Right ventricle myocardium superior (tissue), 1 donor: Measurements from ENCODE around the gene HRH4. TPM values are rescaled to one million over a fixed set of nuclear protein-coding genes. Genes with fewer than 3 reads are reported as not detected.

ENCODE experiments used
- ATAC-seq: fragments of 200-7000 bp; cut with Tn5 transposase; one replicate; pipeline ENCODE4 v1.9.1; 2020; ENCODE audit warnings: mild to moderate bottlenecking; ENCODE audit not compliant: poor library complexity
- DNase-seq: peaks from one replicate; pipeline ENCODE4 v3.0.0-alpha.2; 2020
- intact Hi-C: fragments of 100-400 bp; cut with DNase I; formaldehyde crosslinking; loops from one replicate; pipeline ENCODE4 v1.11.2; 2022
- long read RNA-seq: library from polyadenylated mRNA; unstranded; transcript quantifications from one replicate; pipeline ENCODE4 v2.0.0, GENCODE V29; 2021
- total RNA-seq: library from RNA; stranded (reverse); fragmentation: NEBNext Ultra II Directional; extraction: Animal tissue kit (Norgen Biotek cat#: 25700); gene quantifications from one replicate; pipeline ENCODE4 v1.2.1, GENCODE V29; 2021
- donor health status: DM: no; HTN: yes; CAD: no; lungs with severe emphysema.

The HRH4 gene, protein sequence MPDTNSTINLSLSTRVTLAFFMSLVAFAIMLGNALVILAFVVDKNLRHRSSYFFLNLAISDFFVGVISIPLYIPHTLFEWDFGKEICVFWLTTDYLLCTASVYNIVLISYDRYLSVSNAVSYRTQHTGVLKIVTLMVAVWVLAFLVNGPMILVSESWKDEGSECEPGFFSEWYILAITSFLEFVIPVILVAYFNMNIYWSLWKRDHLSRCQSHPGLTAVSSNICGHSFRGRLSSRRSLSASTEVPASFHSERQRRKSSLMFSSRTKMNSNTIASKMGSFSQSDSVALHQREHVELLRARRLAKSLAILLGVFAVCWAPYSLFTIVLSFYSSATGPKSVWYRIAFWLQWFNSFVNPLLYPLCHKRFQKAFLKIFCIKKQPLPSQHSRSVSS
- not detected for total RNA-seq
- long read RNA-seq: 0 reads

DNA sequence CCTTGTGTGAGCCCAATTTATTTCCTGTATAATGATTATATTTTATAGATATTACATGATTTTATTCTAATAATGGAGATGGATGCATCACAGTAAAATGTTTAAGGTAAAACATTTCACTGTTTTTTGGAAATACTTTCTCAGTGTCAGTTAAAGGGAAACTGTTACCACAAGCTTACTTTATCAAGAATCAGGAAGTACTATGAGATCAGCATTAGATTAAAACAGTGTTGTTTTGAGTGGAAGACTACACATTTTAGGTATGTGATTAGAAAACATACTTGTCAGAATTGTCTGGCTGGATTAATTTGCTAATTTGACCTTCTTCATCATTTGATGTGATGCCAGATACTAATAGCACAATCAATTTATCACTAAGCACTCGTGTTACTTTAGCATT, at the start of gene HRH4:
HRH4 (plus strand) TSS at position 250 of the 400 bp plus-strand sequence; CDS start at position 342, 92 bp downstream.
- DNase-seq (no peak), ATAC-seq (no peak)
- intact Hi-C loops: no loop called here

DNA sequence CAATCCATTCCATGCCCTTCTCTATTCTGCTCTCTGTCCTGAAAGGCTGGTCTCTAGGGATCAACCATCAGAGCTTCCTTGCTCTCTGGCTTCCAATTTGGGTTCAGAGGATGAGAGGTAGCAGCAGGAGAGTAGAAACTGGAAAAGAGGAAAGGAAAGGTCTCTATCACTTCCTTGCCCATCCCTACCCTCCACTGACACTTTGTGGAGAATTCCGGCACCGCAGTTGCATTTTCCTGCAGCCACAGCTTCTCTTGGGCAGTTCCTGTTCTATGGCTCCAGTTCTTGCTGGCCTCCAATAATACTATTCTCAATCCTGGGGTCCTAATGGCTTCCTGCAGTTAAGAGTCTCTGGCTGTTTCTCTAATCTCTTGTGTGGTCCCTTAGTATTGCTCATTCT, 47.3 kb upstream of the HRH4 start:
- ATAC-seq (no peak), DNase-seq (no peak)
- intact Hi-C loops: no loop called here

DNA sequence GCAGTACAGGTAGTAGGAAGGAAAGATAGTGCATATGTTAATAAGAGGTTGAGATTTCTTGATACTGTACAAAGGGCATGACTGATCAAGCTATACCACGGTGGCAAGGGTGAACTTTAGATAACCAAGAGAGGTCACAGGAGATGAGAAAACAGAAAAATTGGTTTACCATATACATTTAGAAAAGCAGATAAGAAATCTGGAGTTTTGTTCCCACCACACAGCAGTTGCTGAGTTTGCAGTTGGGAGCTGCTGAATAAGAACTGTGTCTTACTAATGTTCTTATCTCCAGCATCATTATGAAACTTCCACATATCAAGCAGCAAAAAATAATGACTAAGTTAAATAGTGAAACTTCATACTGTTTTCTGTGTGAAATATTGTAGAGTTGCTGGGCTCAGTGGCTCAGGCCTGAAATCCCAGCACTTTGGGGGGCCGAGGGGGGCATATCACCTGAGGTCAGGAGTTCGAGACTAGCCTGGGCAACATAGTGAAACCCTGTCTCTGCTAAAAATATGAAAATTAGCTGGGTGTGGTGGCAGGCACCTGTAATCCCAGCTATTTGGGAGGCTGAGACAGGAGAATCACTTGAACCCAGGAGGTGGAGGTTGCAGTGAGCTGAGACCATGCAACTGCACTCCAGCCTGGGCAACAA, 46.0 kb upstream of the HRH4 start:
- ATAC-seq (no peak), DNase-seq (no peak)
- intact Hi-C loops: no loop called here

DNA sequence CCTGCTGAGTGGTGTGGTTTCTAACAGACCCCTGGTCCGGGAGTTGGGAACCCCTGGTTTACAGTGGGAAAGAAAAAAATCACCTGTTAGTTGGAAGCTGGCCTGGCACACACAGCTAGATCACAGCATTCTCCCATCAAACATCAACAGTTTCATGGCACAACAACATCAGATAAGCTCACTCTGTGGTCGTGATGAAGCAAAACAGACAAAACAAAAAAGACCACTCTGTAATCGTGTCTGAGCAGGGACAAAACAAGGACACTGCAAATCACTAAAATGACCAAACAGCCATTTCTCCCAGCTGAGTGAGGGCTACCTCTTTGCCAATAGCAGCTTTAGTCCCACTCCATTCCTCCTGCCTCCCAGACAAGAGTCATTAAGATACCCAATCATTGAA, 43.0 kb upstream of the HRH4 start:
- no peak for ATAC-seq

DNA sequence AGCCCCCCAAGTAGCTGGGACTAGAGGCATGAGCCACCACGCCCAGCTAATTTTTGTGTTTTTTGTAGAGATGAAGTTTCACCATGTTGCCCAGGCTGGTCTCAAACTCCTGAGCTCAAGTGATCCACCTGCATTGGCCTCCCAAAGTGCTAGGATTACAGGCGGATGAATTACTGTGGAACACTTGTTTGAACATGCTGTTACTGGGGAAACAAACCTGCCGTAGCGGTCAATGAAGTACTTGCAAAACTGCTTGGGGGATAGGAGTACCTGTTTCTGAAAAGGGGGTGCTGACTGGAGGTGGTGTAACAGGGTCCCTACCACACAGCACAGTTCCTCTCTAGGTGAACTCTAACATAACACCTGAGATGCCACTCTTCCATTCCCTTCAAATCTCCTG, 39.9 kb upstream of the HRH4 start:
- DNase-seq (no peak), ATAC-seq (no peak)
- intact Hi-C loops: no loop called here

More for the DNA sequence above, 43.0 kb upstream of the HRH4 start:
- DNase-seq: no peak
- intact Hi-C loops: no loop called here

DNA sequence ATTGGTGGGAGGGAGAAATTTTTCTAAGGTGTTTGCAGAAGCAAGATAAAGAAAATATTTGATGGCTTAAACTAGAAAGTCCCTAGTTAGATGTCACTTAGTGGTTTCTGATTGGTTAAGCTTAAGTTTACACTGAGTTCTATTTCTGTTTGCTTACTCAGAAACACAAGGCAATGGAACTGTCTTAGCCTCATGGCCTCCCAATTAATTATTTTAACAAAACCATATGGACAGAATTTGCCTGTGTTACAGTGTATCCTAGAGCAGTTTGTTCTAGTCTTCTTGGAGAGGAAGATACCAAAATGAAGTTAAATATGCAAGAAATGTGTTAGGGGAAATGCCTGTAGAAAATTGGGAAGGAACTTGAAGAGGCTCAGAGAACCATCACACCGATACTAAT, 38.6 kb upstream of the HRH4 start:
- intact Hi-C loops: no loop called here
- DNase-seq (no peak), ATAC-seq (no peak)

DNA sequence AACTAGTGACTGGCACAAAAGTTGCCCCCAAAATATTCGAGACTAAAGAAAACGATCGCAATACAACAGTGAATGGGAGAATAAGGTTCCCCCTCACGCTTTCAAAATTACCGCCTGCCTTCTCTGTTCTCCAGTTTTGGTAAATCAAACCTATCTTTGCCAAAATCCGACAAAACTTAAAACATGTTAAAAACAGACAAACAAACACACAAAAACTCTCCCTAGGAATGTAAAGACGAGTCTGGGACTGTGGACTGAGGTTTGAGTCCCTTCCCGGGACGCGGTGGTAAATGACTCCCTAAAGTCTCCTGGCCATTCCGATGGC, 34.4 kb upstream of the HRH4 start:
- intact Hi-C loops: no loop called here
- ATAC-seq (no peak), DNase-seq (no peak)

DNA sequence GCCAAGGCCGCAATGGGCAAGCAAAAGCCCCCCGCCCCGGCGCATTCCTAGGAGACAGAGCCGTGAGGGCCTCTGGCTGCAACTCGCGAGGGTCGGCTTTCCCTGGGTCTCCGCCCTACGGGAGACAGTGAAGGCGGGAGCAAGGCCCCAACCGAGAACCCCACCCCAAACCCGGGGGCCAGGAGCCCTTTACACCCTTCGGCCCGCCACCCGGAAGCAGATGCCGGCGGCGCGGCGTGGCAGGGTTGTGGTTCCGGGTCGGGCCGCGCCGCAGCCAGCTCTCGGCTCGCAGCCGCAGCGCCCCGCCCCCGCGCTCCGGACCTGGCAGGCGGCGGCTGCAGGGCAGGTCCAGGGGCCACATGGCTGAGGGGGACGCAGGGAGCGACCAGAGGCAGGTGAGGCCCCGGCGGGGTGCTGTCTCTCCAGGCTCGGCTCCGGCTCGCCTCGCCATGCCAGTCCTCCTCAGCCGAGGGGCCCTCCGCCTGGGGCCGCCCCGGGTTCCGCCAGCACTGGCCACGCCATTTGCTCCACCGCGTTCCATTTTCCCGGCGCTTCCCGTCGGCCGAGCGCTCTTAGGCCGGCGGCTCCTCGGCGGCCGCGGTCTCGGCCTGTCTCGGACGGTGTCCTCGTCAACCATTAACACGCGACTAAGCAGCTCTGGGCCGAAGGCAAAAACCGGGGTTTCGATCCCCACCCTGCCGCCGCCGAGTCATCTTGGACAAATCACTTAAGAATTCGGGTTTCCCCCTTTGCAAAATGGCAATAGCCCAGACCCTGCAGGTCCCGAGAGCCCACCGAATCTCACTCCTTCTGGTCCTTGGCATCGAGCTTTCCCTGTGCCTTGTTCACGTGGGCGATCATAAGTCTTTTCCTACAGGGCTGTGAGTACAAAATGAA, 33.8 kb upstream of the HRH4 start, which contains the start of gene IMPACT:
IMPACT (plus strand) TSS at position 273 of the 897 bp plus-strand sequence; CDS start at position 360, 87 bp downstream.
- intact Hi-C loops: no loop called here
- ATAC-seq: peak; percentile 100
- DNase-seq: peak; percentile 91

DNA sequence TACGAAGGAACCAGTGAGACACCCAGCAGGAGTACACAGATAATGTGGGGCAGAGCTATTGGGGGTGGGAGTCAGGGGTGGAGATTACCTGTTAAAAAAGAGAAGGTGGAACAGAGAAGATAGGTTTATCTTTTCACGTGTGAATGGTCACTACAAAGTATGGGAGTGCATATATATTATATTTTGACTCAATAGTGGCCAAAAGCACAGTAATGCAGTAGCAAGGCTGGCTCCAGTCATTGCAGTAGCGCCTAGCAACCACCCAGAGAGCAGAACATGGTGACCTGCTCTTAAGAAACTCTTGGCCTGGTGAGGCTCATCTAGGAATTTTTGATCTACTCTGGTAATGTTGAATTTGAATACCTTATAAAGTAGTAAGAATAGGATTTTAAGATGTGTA, 33.0 kb upstream of the HRH4 start:
- DNase-seq (no peak), ATAC-seq (no peak)
- intact Hi-C loops: no loop called here

DNA sequence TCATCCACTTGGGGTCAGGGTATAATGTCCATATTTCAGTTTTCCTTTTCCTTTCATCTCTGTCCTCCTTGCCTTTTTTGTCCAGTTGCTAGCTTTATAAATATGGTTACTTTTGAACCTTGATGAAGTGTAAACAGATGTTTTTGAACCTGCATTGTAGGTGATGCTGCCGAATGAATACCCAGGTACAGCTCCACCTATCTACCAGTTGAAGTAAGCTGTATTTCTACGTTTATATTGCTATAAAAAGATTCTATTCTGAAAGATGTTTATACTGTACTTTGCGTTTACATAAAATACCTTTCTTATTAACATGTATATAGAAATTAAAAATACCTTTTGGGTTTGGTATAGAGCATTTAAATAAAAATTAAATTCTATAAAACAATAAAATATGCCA, 31.7 kb upstream of the HRH4 start:
- DNase-seq: no peak
- ATAC-seq: no peak
- intact Hi-C loops: no loop called here

DNA sequence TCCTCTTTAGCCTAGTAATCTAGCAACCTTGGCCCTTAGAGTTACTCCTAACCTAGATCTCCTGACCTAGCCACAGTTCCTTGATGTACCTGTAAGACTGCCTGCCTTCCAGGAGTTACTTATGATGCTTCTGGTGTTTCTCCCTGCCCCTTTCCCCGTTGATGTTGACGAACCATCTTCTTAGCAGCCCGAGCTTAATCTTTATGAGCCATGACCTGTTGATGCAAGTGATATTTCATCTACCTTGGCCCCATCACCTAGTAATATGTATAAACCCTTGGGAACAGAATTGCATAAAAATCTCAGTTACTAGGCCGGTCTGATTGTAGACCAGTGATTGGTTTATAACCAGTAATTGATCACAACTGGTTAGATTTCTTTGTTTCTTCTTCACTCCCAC, 31.2 kb upstream of the HRH4 start:
- intact Hi-C loops: no loop called here
- ATAC-seq (no peak), DNase-seq (no peak)

DNA sequence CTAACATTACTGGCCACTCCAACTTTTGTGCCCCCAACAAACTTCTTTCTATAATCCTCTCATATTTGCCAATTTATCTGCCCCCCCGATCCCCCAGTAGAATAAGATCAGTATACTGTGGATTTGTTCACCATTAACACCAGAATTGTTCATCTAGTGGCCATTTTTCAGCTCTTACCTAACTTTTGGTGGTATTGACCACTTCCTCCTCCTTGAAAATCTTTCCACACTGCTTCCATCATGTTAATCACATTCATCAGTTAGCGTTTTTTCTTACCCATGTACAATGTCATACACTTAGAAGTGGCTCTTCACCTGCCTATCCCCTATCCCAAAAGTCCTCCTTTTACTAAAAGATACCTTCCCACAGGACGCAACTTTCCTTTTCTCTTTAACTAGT, 27.8 kb upstream of the HRH4 start:
- DNase-seq: no peak
- intact Hi-C loops: no loop called here
- ATAC-seq: no peak

DNA sequence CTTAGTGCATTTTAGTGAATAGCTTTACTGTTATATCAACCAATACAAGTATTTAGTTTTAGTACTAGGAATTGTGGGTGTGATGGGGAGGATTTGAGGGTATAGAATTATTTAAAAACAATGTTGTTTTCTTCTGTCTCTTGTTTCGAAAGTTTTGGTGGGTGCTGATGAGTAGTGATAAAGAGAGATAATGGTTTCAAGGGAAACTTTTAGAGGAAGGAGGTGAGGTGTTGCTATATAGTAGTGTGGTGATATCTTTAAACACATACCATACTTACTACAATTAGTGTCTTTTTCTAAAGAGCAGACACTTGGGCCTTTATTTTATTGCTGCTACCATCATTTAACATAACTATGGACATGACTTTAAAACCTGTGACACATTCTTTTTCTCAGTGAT, 23.5 kb upstream of the HRH4 start:
- DNase-seq: no peak
- no peak for ATAC-seq
- intact Hi-C loops: no loop called here

DNA sequence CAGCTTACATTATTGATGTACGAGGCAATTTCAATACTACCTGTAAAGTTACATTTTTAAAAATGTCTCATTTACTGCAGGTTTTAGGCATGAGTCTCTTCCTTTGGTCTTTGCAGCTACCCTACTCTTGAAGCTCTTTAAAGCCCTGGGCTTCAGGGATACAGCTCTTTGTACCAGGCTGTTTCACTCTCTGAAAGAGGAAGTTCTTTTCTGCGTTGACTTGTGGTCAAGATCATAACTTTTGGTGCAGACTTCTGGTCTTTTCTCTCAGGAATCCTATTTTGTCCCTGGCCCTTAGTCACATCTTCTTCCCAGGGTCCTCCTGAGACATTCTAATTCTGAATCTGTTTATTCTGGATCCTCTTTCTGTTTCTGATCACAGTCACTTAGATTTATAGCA, 16.6 kb upstream of the HRH4 start:
- no peak for DNase-seq
- no peak for ATAC-seq
- intact Hi-C loops: no loop called here

DNA sequence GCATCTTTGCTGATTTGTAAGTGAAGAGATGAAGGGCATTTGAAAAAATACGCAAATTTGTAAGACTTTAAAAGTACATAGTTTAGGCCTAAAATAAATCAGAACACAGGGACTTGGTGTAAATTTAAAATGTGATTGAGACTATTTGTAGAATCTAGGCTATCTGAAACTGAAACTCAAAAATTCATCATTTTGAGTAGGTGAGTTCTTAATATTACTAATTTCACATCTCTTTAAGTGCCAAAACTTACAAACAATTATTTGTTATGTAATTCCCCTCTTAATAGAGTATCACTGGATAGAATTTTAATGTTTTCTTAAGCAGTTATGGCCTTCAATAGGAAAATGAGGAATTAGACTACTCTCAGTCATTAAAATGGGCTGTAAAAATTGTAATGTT, 14.0 kb upstream of the HRH4 start:
- DNase-seq: no peak
- intact Hi-C loops: no loop called here

DNA sequence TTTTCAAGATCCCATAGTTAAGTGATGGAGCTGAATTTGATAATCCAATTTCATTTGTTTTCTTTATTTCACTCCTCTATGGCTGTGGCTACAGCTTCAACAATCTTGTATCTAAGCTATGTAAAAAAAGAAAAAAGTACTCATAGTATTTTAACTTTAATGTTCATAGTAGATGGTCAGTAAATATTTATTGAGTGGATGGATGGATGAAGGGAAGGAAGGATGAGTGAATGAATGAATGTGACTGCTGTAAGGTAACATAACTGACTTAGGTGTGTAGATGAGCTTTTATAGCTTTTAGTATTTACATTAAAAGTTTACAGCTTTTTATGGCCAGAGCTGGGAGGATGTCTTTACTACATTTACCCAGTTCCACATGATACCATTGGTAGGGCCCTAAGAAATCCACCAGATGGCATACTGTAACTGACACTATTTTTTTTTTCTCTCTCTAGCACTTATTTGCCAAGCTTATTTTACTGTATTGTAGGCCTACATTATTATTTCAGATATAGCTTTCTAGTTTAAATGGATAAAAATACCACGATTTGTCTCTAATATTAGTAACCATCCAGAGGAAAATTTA, 13.4 kb upstream of the HRH4 start:
- intact Hi-C loops: no loop called here
- no peak for DNase-seq
- peak; percentile 38 for ATAC-seq

More for the DNA sequence above, 14.0 kb upstream of the HRH4 start:
- no peak for ATAC-seq

DNA sequence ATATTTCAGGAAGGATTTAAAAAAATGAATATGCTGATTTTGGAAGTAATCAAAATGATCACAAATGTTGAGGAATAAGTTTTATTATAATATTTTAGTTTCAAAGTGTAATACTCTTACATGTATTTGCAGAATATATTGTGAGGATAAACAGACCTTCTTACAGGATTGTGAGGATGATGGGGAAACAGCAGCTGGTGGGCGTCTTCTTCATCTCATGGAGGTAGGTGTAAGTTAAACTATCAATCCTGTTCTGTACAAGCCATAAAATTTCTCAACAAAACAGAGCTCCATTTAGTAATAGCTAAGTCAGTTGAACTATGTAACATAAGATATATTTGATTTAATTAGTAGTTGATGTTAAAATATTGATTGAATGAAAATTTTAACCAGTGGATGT, 12.5 kb upstream of the HRH4 start:
- intact Hi-C loops: no loop called here
- no peak for DNase-seq
- no peak for ATAC-seq

DNA sequence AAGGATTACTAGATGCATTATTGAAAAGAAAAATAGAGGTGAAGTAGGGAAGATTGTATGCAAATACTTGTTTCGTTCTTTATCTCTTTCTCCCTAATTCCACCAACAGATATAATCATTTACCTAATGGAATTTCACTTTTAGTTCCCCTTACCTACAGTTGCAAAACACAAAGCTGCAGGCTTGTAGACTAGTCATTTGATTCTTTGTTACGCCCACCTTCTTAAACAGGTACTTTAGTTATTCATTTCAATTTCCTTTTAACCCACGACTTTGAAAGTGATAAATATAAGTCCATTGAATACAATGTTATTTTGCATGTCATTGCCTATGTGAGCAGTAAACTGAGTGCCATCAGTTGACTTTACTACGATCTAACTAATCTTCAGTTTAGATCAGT, 3.9 kb upstream of the HRH4 start:
- intact Hi-C loops: no loop called here
- DNase-seq (no peak), ATAC-seq (no peak)

DNA sequence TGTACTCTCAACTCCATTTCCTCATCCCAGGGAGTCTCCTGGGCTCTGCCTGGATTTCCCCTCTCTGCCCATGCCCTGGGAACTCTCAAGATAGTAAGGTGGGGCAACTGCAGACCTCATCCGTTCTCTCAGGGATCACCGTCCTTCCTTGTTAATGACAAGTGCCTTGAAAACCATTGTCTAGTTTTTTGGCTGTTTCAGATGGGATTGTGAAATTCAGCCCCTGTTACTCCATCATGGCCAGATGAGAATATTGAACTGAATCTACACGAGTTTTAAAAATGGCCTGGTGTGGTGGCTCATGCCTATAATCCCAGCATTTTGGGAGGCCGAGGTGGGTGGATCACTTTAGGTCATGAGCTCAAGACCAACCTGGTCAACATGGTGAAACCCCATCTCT, 665 bp upstream of the HRH4 start:
- ATAC-seq: no peak

More for the DNA sequence above, 665 bp upstream of the HRH4 start:
- no peak for DNase-seq
- intact Hi-C loops: no loop called here
